WTC11 (cell line): ENCODE results near the gene MLXIP. TPM values are rescaled to one million over a fixed set of nuclear protein-coding genes. Genes with fewer than 3 reads are reported as not detected.

Experiments used
- ATAC-seq: fragments of 200-7000 bp; cut with Tn5 transposase; 2 replicates; pipeline ENCODE4 v1.10.0; 2021; ENCODE audit warnings: mild to moderate bottlenecking, moderate library complexity
- CTCF ChIA-PET: fragments of 300-600 bp; sonication (Branson Sonifier 250); formaldehyde crosslinking; loops from one replicate; lab custom pipeline; 2021; ENCODE audit warnings: antibody characterized with exemption; lab: Charles Lee
- POLR2A ChIA-PET: fragments of 350-600 bp; sonication (Branson Sonifier 250); formaldehyde crosslinking; loops from one replicate; lab custom pipeline; 2021; ENCODE audit warnings: antibody characterized with exemption; lab: Charles Lee
- DNase-seq: peaks from one replicate; pipeline ENCODE4 v3.0.0; 2021; ENCODE audit warnings: low spot score
- H3K27ac Mint-ChIP-seq: 2 replicates; pipeline ENCODE4 v1.8.0; 2021; ENCODE audit warnings: mixed read lengths
- H3K27me3 Mint-ChIP-seq: 2 replicates; pipeline ENCODE4 v1.8.0; 2021; ENCODE audit warnings: low read depth, mild to moderate bottlenecking, moderate library complexity, mixed read lengths
- H3K36me3 Mint-ChIP-seq: 2 replicates; pipeline ENCODE4 v1.8.0; 2021; ENCODE audit warnings: mixed read lengths
- H3K4me1 Mint-ChIP-seq: 2 replicates; pipeline ENCODE4 v1.8.0; 2022; ENCODE audit warnings: mixed read lengths
- H3K4me3 Mint-ChIP-seq: 2 replicates; pipeline ENCODE4 v1.8.0; 2021; ENCODE audit warnings: mild to moderate bottlenecking, moderate library complexity, mixed read lengths
- H3K9me3 Mint-ChIP-seq: 2 replicates; pipeline ENCODE4 v1.8.0; 2021; ENCODE audit warnings: mixed read lengths
- ATF1 ChIP-seq: sonication (generic); formaldehyde crosslinking; IDR thresholded peaks from 2 replicates; pipeline ENCODE4 v1.8.1; 2023; ENCODE audit warnings: mild to moderate bottlenecking, moderate library complexity, missing genetic modification reagents
- CBFB ChIP-seq: sonication (generic); formaldehyde crosslinking; IDR thresholded peaks from 2 replicates; pipeline ENCODE4 v1.8.1; 2022; ENCODE audit warnings: mild to moderate bottlenecking, low read depth, missing genetic modification reagents
- CREM ChIP-seq: sonication (generic); formaldehyde crosslinking; IDR thresholded peaks from 2 replicates; pipeline ENCODE4 v1.8.1; 2022; ENCODE audit warnings: mild to moderate bottlenecking, missing genetic modification reagents, moderate library complexity
- ETV6 ChIP-seq: sonication (generic); formaldehyde crosslinking; IDR thresholded peaks from 2 replicates; pipeline ENCODE4 v1.8.1; 2022; ENCODE audit warnings: mild to moderate bottlenecking, missing genetic modification reagents
- FOXP1 ChIP-seq: sonication (generic); formaldehyde crosslinking; IDR thresholded peaks from 2 replicates; pipeline ENCODE4 v1.8.0; 2022; ENCODE audit warnings: missing genetic modification reagents, mild to moderate bottlenecking, moderate library complexity, borderline replicate concordance
- GTF2I ChIP-seq: fragments of 250-450 bp; sonication (Bioruptor Pico); conservative IDR thresholded peaks from 2 replicates; pipeline ENCODE4 v1.4.0; 2021; ENCODE audit warnings: mild to moderate bottlenecking
- HMGA2 ChIP-seq: fragments of 250-450 bp; sonication (Bioruptor Pico); IDR thresholded peaks from 2 replicates; pipeline ENCODE4 v1.4.0; 2021; ENCODE audit warnings: mild to moderate bottlenecking, moderate library complexity
- NFATC4 ChIP-seq: fragments of 250-450 bp; sonication (Bioruptor Pico); IDR thresholded peaks from 2 replicates; pipeline ENCODE4 v1.9.0; 2021; ENCODE audit warnings: mild to moderate bottlenecking
- NR2C2 ChIP-seq: sonication (generic); formaldehyde crosslinking; IDR thresholded peaks from 2 replicates; pipeline ENCODE4 v1.8.0; 2022; ENCODE audit warnings: mild to moderate bottlenecking, missing genetic modification reagents
- OVOL2 ChIP-seq: fragments of 250-450 bp; sonication (Bioruptor Pico); IDR thresholded peaks from 2 replicates; pipeline ENCODE4 v1.9.0; 2021; ENCODE audit warnings: mild to moderate bottlenecking, borderline replicate concordance
- PRRX2 ChIP-seq: fragments of 250-450 bp; sonication (Bioruptor Pico); IDR thresholded peaks from 2 replicates; pipeline ENCODE4 v1.8.0; 2021; ENCODE audit warnings: mild to moderate bottlenecking
- TP53 ChIP-seq: sonication (generic); formaldehyde crosslinking; IDR thresholded peaks from 2 replicates; pipeline ENCODE4 v1.8.1; 2023; ENCODE audit warnings: mild to moderate bottlenecking, missing genetic modification reagents
- ZNF121 ChIP-seq: sonication (generic); formaldehyde crosslinking; IDR thresholded peaks from 2 replicates; pipeline ENCODE4 v1.8.0; 2023; ENCODE audit warnings: missing genetic modification reagents
- ZNF232 ChIP-seq: sonication (generic); formaldehyde crosslinking; IDR thresholded peaks from 2 replicates; pipeline ENCODE4 v1.8.0; 2022; ENCODE audit warnings: mild to moderate bottlenecking, missing genetic modification reagents
- ZNF396 ChIP-seq: fragments of 250-450 bp; sonication (Bioruptor Pico); IDR thresholded peaks from 2 replicates; pipeline ENCODE4 v1.8.0; 2021; ENCODE audit warnings: mild to moderate bottlenecking, moderate library complexity, borderline replicate concordance
- ZNF423 ChIP-seq: fragments of 250-450 bp; sonication (Bioruptor Pico); IDR thresholded peaks from 2 replicates; pipeline ENCODE4 v2.1.2; 2022; ENCODE audit warnings: mild to moderate bottlenecking, moderate library complexity
- ZNF671 ChIP-seq: fragments of 250-450 bp; sonication (Bioruptor Pico); IDR thresholded peaks from 2 replicates; pipeline ENCODE4 v1.8.0; 2021; ENCODE audit warnings: mild to moderate bottlenecking
- total RNA-seq: library from RNA; stranded (reverse); gene quantifications from 3 replicates; pipeline ENCODE4 v1.2.3, GENCODE V29; 2021
- TF ChIP-seq, protein P1 (sequence below): sonication (generic); formaldehyde crosslinking; IDR thresholded peaks from 2 replicates; pipeline ENCODE4 v1.8.1; 2023; ENCODE audit warnings: mild to moderate bottlenecking, missing genetic modification reagents
- TF ChIP-seq, protein P2 (sequence below): sonication (generic); formaldehyde crosslinking; IDR thresholded peaks from 2 replicates; pipeline ENCODE4 v1.8.1; 2022; ENCODE audit warnings: mild to moderate bottlenecking, missing genetic modification reagents, moderate library complexity, borderline replicate concordance
- TF ChIP-seq, protein P3 (sequence below): fragments of 250-450 bp; sonication (Bioruptor Pico); IDR thresholded peaks from 2 replicates; pipeline ENCODE4 v1.9.0; 2021; ENCODE audit warnings: mild to moderate bottlenecking
- TF ChIP-seq, protein P4 (sequence below): sonication (generic); formaldehyde crosslinking; IDR thresholded peaks from 2 replicates; pipeline ENCODE4 v1.8.0; 2022; ENCODE audit warnings: mild to moderate bottlenecking, missing genetic modification reagents
- TF ChIP-seq, protein P5 (sequence below): sonication (generic); formaldehyde crosslinking; IDR thresholded peaks from 2 replicates; pipeline ENCODE4 v1.8.0; 2022; ENCODE audit warnings: mild to moderate bottlenecking, missing genetic modification reagents

Gene MLXIP
- total RNA-seq, 1 experiment from 2014 or later = 49.4 TPM

DNA sequence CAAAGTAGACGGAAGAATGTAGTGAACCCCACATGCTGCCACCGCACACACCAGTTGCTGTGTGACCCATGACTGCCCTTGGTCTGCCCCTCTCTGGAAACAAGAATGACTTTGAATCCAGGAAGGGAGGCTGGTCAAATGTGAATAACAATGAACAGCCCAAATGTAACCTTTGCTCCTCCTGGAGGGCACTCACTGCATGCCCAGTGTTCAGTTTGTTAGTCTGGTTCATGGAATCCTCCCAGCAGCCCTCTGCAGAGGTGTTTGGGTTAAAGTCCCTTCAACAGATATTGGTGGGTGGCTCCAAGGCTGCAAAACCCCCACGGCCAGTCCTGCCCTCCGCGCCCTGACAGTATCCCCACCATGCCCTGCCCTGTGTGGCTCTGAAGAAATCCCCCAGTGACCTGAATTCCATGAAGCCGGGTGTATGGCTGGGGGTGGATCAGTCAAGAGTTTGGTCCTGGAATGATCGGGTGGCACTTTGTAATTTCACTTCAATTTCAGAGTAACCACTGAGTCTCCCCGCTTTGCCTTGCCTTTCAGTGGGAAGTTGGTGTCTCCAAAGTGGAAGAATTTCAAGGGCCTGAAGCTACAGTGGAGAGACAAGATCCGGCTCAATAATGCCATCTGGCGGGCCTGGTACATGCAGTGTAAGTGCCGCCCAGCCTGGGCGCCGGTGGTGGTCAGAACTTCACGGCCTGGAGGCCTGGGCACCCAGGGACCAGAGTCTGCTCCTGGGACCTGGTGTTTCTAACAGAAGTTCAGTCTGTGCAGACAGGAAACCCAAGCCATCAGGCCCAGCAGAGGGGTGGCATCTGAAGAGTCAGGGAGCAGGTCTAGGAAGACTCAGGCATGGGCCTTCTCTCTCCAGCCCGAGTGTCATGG, 48.4 kb downstream of the MLXIP start:
- H3K4me1 Mint-ChIP-seq = peaks cover 23% of the 10 kb centered on the region
- ChIA-PET POLR2A (no interaction called here), CTCF (interaction anchor here (0.9 to 4.2 kb wide), 8 partner anchors 11 to 208 kb away, joined by 3 to 27 read pairs (median 3); partner anchors contain the start of gene CFAP251)

DNA sequence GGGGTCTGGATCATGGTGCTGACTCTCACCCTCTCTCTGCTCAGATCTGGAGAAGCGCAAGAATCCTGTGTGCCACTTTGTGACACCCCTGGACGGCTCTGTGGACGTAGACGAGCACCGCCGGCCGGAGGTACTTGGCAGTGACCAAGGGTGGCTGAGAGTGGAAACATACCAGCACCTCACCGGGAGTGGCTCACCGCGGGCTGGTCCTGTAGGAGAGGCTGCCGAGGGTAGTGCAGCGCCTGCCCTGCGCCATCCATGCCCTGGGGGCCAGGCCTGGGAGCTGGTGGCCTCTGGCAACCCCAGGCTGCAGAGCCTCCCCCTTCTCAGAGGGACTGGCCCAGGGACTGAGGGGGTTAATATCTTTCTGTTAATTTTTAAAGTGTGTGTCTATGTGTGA, 49.3 kb downstream of the MLXIP start:
- POLR2A ChIA-PET = no interaction called here

More for the DNA sequence above, 48.4 kb downstream of the MLXIP start:
- peaks cover 12% of the 10 kb centered on the region for H3K36me3 Mint-ChIP-seq
- H3K27ac Mint-ChIP-seq = no peak overlapping the region
- TF ChIP-seq, protein P1, sequence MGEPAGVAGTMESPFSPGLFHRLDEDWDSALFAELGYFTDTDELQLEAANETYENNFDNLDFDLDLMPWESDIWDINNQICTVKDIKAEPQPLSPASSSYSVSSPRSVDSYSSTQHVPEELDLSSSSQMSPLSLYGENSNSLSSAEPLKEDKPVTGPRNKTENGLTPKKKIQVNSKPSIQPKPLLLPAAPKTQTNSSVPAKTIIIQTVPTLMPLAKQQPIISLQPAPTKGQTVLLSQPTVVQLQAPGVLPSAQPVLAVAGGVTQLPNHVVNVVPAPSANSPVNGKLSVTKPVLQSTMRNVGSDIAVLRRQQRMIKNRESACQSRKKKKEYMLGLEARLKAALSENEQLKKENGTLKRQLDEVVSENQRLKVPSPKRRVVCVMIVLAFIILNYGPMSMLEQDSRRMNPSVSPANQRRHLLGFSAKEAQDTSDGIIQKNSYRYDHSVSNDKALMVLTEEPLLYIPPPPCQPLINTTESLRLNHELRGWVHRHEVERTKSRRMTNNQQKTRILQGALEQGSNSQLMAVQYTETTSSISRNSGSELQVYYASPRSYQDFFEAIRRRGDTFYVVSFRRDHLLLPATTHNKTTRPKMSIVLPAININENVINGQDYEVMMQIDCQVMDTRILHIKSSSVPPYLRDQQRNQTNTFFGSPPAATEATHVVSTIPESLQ (CRISPR knock-in tag) = no peak
- TF ChIP-seq CREM (CRISPR knock-in tag) (no peak), ZNF423 (CRISPR knock-in tag) (no peak), ETV6 (CRISPR knock-in tag) (no peak), ATF1 (CRISPR knock-in tag) (no peak), HMGA2 (CRISPR knock-in tag) (no peak), FOXP1 (CRISPR knock-in tag) (no peak), PRRX2 (no peak), ZNF396 (CRISPR knock-in tag) (no peak), NFATC4 (CRISPR knock-in tag) (no peak), ZNF121 (no peak), TP53 (CRISPR knock-in tag) (no peak)
- TF ChIP-seq, protein P2, sequence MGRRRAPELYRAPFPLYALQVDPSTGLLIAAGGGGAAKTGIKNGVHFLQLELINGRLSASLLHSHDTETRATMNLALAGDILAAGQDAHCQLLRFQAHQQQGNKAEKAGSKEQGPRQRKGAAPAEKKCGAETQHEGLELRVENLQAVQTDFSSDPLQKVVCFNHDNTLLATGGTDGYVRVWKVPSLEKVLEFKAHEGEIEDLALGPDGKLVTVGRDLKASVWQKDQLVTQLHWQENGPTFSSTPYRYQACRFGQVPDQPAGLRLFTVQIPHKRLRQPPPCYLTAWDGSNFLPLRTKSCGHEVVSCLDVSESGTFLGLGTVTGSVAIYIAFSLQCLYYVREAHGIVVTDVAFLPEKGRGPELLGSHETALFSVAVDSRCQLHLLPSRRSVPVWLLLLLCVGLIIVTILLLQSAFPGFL (CRISPR knock-in tag) = no peak
- TF ChIP-seq, protein P3, sequence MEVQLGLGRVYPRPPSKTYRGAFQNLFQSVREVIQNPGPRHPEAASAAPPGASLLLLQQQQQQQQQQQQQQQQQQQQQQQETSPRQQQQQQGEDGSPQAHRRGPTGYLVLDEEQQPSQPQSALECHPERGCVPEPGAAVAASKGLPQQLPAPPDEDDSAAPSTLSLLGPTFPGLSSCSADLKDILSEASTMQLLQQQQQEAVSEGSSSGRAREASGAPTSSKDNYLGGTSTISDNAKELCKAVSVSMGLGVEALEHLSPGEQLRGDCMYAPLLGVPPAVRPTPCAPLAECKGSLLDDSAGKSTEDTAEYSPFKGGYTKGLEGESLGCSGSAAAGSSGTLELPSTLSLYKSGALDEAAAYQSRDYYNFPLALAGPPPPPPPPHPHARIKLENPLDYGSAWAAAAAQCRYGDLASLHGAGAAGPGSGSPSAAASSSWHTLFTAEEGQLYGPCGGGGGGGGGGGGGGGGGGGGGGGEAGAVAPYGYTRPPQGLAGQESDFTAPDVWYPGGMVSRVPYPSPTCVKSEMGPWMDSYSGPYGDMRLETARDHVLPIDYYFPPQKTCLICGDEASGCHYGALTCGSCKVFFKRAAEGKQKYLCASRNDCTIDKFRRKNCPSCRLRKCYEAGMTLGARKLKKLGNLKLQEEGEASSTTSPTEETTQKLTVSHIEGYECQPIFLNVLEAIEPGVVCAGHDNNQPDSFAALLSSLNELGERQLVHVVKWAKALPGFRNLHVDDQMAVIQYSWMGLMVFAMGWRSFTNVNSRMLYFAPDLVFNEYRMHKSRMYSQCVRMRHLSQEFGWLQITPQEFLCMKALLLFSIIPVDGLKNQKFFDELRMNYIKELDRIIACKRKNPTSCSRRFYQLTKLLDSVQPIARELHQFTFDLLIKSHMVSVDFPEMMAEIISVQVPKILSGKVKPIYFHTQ = no peak
- H3K4me3 Mint-ChIP-seq = no peak overlapping the region
- ATAC-seq (peak; percentile 11; the same call in 1 of the 2 replicates), DNase-seq (no peak)
- no peaks in the 10 kb centered on the region for H3K27me3 Mint-ChIP-seq
- no peaks in the 10 kb centered on the region for H3K9me3 Mint-ChIP-seq

More for the DNA sequence above, 49.3 kb downstream of the MLXIP start:
- Mint-ChIP-seq H3K27ac (no peak overlapping the region), H3K4me3 (no peak overlapping the region), H3K4me1 (peaks cover 23% of the 10 kb centered on the region), H3K9me3 (no peaks in the 10 kb centered on the region), H3K27me3 (no peaks in the 10 kb centered on the region), H3K36me3 (peaks cover 16% of the 10 kb centered on the region)
- TF ChIP-seq ZNF671 (CRISPR knock-in tag) (no peak), GTF2I (CRISPR knock-in tag) (no peak), ZNF232 (CRISPR knock-in tag) (no peak), CBFB (CRISPR knock-in tag) (no peak), OVOL2 (CRISPR knock-in tag) (no peak), NR2C2 (no peak)
- TF ChIP-seq, protein P4, sequence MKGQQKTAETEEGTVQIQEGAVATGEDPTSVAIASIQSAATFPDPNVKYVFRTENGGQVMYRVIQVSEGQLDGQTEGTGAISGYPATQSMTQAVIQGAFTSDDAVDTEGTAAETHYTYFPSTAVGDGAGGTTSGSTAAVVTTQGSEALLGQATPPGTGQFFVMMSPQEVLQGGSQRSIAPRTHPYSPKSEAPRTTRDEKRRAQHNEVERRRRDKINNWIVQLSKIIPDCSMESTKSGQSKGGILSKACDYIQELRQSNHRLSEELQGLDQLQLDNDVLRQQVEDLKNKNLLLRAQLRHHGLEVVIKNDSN (CRISPR knock-in tag) = no peak
- TF ChIP-seq, protein P5, sequence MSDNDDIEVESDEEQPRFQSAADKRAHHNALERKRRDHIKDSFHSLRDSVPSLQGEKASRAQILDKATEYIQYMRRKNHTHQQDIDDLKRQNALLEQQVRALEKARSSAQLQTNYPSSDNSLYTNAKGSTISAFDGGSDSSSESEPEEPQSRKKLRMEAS (CRISPR knock-in tag) = no peak
- CTCF ChIA-PET = interaction anchor here (1.1 to 4.2 kb wide), 3 partner anchors 10 to 73 kb away, joined by 3 to 27 read pairs (median 3); no protein-coding TSS in a partner anchor
- ATAC-seq (no peak), DNase-seq (no peak)
